Measurements from ENCODE around the gene WNT1. TPM values are rescaled to one million over a fixed set of nuclear protein-coding genes. Genes with fewer than 3 reads are reported as not detected.

WNT1 gene
- total and polyA plus RNA-seq, 9 of the 15 experiments (the other 6 are each of a cell fraction or from before 2014, with no cell fraction given), result not detected

GRCh38 chr12:49018261-49019119, 40.4 kb downstream of the WNT1 start, which contains the start of gene PRKAG1 (continued):
- peak; percentile 98 for TF ChIP-seq ZBTB40 (IDR thresholded peaks at IDR 0.05)
- TF ChIP-seq ZBTB40 (CRISPR knock-in tag; IDR thresholded peaks at IDR 0.05), result no peak
- no peak for TF ChIP-seq ZNF318 (IDR thresholded peaks at IDR 0.05; ENCODE audit: borderline replicate concordance in 1 of 2, low read depth in 1 of 2)
- TF ChIP-seq RBM34 (IDR thresholded peaks at IDR 0.05; ENCODE audit: borderline replicate concordance, insufficient read depth, low read length), result no peak
- peak in 1 of 2 experiments; percentile 37; a peak in 1 of 4 replicates for TF ChIP-seq RCOR1 (IDR thresholded peaks at IDR 0.05; ENCODE audit: borderline replicate concordance in 1 of 2, low read depth in 2 of 2, low read length in 2 of 2)
- peak; percentile 1; the same call in 1 of the 2 replicates for TF ChIP-seq NR2C1 (IDR thresholded peaks at IDR 0.05)
- TF ChIP-seq NR2C1 (tag; IDR thresholded peaks at IDR 0.05), result peak; percentile 51
- no peak for TF ChIP-seq TCF3 (CRISPR knock-in tag; IDR thresholded peaks at IDR 0.05)

All from K562 (cell line).